Right lobe of liver (tissue), 6 donors: ENCODE measurements around the gene DPYSL3. TPM values are rescaled to one million over a fixed set of nuclear protein-coding genes. Genes with fewer than 3 reads are reported as not detected.

Experiments
- ATAC-seq, 4 donors: fragments of 200-7000 bp; cut with Tn5 transposase; one replicate each; pipeline ENCODE4 v1.9.1; 2020; ENCODE audit warnings: mild to moderate bottlenecking in 4 of 4, moderate library complexity in 4 of 4
- DNase-seq, 3 donors: peaks; one replicate each; pipeline ENCODE4 v3.0.0-alpha.2; 2020
- H3K27ac ChIP-seq, 3 donors: fragments of 200-600 bp; one replicate each; pipeline ENCODE4 v1.8.0; 2022
- H3K27me3 ChIP-seq, 2 donors: fragments of 200-600 bp; one replicate each; pipeline ENCODE4 v1.8.0; 2022
- H3K36me3 ChIP-seq, 4 donors: fragments of 200-600 bp; sonication (generic) in 1 of 4; one replicate each; pipeline versions ENCODE4 v1.5.1 to v1.8.0; 2017 to 2022; ENCODE audit warnings: control low read depth in 1 of 4
- H3K4me1 ChIP-seq, 4 donors: fragments of 200-600 bp; sonication (generic) in 1 of 4; one replicate each; pipeline versions ENCODE4 v1.5.1 to v1.8.0; 2017 to 2022; ENCODE audit warnings: control low read depth in 1 of 4
- H3K4me3 ChIP-seq, 3 donors: fragments of 200-600 bp; one replicate each; pipeline ENCODE4 v1.8.0; 2022
- H3K9me3 ChIP-seq, 4 donors: fragments of 200-600 bp; sonication (generic) in 1 of 4; one replicate each; pipeline versions ENCODE4 v1.5.1 to v1.8.0; 2017 to 2022; ENCODE audit warnings: control low read depth in 1 of 4
- POLR2A ChIP-seq: fragments of 450-650 bp; IDR thresholded peaks from one replicate; pipeline ENCODE4 v1.6.1; 2017; ENCODE audit warnings: antibody characterized with exemption, mild to moderate bottlenecking
- WGBS: methylation state at CpG from one replicate; pipeline ENCODE4 v1.1.6; 2018; ENCODE audit warnings: low coverage, low lambda C conversion rate; ENCODE audit not compliant: insufficient coverage; ENCODE audit errors: missing lambda C conversion rate; 5-methylcytosine and 5-hydroxymethylcytosine counted together
- intact Hi-C, 2 donors: fragments of 100-400 bp; cut with DNase I; formaldehyde crosslinking; loops; one replicate each; pipeline versions ENCODE4 v1.11.2 to v1.14.1; 2022
- total RNA-seq, 6 experiments: library from RNA; depleted of rRNA in 2 of 6; stranded (reverse); fragments of >200 nt in 2 of 6; fragmentation: NEBNext Ultra II Directional in 3 of 6; extraction: Animal tissue kit (Norgen Biotek cat#: 25700) in 3 of 6; gene quantifications; one replicate each; pipeline versions ENCODE4 v1.1.0 to v1.2.4, GENCODE V29; 2016 to 2023
- TF ChIP-seq, protein P1 (sequence below), 4 donors: fragments of 200-600 bp in 3 of 4; fragments of 450-650 bp in 1 of 4; IDR thresholded peaks; one replicate each; pipeline versions ENCODE4 v1.5.1 to v1.8.0; 2016 to 2022; ENCODE audit warnings: antibody characterized with exemption in 4 of 4, mild to moderate bottlenecking in 2 of 4
- donor health status: DM: no; HTN: yes; CAD: no.
- donor health status: DM: no; HTN: no; CAD: no.
- donor health status: DM: no; HTN: no; CAD: no.
- donor health status: DM: no; HTN: yes; CAD: no.
- donor health status: DM: no; HTN: yes; CAD: no.

The DPYSL3 gene
- total RNA-seq, 6 experiments from 2014 or later = 1.4 to 3.8 (median 2.3) TPM

DNA sequence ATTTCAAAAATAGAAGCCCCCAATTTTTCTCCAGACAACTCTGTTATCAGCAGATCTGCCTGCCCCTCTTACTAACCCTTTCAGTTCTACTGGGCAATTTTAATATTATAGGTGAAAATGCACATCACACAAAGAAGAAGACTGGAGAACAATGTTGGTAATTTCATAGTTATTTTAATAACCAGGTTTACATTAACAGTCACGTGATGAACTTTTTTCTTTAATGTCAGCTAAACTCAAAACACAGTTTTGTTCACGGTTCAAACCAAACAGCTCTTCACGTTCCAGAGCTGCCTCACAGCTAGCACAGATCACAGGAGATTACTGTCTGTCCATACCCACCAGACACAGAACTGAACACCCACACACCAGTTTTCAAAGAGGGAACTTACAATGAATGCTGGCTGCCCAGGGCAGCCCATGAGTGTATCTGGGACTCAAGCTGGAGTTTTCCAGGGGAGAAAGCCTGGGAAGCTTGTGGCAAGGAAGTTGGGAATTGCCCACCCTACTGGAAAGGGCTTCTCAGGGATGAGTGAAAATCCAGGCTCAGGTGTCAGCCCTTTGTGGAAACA, 119.1 kb downstream of the DPYSL3 start:
- TF ChIP-seq POLR2A = no peak
- TF ChIP-seq, protein P1, sequence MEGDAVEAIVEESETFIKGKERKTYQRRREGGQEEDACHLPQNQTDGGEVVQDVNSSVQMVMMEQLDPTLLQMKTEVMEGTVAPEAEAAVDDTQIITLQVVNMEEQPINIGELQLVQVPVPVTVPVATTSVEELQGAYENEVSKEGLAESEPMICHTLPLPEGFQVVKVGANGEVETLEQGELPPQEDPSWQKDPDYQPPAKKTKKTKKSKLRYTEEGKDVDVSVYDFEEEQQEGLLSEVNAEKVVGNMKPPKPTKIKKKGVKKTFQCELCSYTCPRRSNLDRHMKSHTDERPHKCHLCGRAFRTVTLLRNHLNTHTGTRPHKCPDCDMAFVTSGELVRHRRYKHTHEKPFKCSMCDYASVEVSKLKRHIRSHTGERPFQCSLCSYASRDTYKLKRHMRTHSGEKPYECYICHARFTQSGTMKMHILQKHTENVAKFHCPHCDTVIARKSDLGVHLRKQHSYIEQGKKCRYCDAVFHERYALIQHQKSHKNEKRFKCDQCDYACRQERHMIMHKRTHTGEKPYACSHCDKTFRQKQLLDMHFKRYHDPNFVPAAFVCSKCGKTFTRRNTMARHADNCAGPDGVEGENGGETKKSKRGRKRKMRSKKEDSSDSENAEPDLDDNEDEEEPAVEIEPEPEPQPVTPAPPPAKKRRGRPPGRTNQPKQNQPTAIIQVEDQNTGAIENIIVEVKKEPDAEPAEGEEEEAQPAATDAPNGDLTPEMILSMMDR (IDR thresholded peaks at IDR 0.05) = no peak
- 30% methylated on average over 3 of the region's 3 CpGs for whole genome bisulfite sequencing

DNA sequence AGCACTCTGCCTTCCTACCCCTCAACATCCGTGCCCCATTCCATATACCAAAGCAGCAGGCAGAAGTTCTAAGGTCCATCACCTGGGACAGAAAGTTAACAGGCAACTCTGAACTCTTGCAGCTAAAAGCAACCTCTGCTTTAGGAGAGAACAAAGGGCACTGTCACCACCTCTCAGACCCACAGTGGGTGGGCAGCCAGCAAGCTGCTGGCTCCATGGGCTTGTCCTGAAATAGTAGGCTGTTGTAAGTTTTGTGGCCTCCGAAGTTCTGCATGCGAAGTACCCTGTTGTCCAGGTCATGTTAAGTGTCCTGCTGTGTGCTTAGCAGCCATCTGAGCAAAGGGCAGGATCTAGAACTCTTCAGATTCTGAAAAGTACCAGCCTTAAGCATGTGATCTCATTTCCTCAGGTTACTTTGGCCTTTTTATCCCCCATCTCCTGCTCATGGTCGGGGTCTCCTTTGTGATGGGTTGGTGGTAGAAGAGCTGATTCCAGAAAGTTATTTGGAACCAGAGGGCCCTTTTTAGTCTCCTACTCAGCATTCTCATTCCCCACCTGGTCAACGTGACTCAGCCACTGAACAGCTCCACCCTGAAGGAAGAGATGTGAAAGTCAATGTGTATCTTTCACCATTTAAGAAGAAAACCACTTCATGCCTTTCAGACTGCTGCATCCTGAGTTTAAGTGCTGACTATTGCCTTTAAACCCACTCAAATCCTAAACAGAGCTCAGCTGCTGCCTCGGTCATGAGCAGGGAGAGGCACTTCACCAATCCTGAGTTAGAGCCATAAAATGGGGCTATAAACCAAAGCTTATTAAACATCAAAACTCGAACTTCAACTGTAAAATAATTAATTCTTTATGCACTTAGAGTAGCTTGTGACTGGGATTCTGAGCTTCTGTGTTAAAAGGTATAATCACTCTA, 121.4 kb downstream of the DPYSL3 start:
- Histone ChIP-seq H3K9me3 (no peaks in the 10 kb centered on the region), H3K4me3 (no peak overlapping the region), H3K27me3 (no peaks in the 10 kb centered on the region), H3K4me1 (no peaks in the 10 kb centered on the region), H3K27ac (no peak overlapping the region), H3K36me3 (no peaks in the 10 kb centered on the region)
- ATAC-seq (no peak), DNase-seq (no peak)
- TF ChIP-seq POLR2A = no peak
- TF ChIP-seq, protein P1 (IDR thresholded peaks at IDR 0.05) = no peak
- WGBS = 38% methylated on average over 6 of the region's 7 CpGs
- intact Hi-C loops = no loop called here

More for the DNA sequence above, 119.1 kb downstream of the DPYSL3 start:
- intact Hi-C loops = no loop called here
- H3K4me1 ChIP-seq = no peaks in the 10 kb centered on the region
- H3K36me3 ChIP-seq = no peaks in the 10 kb centered on the region
- no peaks in the 10 kb centered on the region for H3K9me3 ChIP-seq
- no peaks in the 10 kb centered on the region for H3K27me3 ChIP-seq
- H3K27ac ChIP-seq = no peak overlapping the region
- DNase-seq (no peak), ATAC-seq (no peak)
- no peak overlapping the region for H3K4me3 ChIP-seq

DNA sequence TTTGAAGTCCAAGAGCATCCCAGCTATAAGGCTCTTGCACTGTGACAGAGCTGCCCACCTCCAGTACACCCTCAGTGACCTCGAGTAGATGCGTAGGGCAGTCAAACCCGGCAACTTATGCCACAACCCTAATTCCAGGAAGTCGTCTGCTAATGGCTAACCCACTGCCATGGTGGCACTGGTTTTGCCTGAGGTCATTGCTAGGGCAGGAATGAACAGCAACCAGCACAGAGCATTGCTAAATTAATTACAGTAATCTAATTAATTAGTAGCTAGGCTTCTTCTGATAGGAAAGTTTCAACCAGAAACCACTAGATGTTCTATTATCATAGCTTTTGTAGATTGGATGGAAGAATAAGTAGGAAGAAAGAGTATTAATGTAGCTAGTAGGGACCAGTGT, 122.8 kb downstream of the DPYSL3 start:
- TF ChIP-seq, protein P1 (IDR thresholded peaks at IDR 0.05) = no peak
- TF ChIP-seq POLR2A = no peak
- ATAC-seq = no peak

DNA sequence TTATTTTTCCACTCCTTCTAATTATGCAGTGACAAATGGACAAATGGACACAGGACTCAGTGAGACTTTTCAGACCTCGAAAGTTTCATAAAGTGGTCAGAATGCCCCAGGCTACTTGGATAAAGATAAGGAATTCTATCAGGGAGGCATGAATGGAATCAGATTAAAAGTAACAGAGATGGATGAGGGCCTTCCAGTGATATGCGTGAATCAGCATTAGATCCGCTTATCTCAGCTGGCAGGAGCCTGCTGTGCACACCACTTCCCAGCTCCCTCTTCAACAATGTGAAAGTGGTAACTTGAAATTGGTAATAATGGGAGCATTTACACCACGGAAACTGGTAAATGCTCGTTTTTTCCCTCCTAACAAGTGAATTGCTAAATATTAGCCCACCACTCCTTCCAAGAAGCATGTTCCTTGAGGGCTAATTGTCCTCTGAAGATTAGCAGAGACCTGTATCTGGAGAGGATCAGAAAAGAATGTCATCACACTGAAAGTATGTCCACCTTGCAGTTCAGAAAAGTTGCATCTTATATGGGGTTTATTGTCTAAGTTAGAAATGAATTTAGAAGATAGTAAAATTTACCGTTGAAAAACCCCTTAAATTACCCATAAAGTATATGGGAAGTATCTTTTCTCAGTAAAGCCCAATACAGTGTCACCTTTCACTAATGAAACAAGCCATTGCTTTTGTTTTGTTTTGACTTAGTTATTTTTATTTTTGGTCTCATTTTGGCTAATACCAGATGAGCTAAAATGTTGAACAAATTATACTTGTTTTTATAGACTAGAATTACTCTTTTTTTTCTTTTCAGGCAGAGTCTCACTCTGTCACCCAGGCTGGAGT, 125.3 kb downstream of the DPYSL3 start:
- DNase-seq (no peak), ATAC-seq (no peak)
- TF ChIP-seq, protein P1 (IDR thresholded peaks at IDR 0.05) = no peak
- TF ChIP-seq POLR2A = no peak
- Histone ChIP-seq H3K36me3 (no peaks in the 10 kb centered on the region), H3K4me1 (no peaks in the 10 kb centered on the region), H3K27me3 (no peaks in the 10 kb centered on the region), H3K4me3 (no peak overlapping the region), H3K27ac (no peak overlapping the region), H3K9me3 (no peaks in the 10 kb centered on the region)
- intact Hi-C loops = no loop called here
- WGBS = 59% methylated on average over 6 of the region's 6 CpGs

More for the DNA sequence above, 122.8 kb downstream of the DPYSL3 start:
- intact Hi-C loops = no loop called here
- Histone ChIP-seq H3K4me3 (no peak overlapping the region), H3K4me1 (no peaks in the 10 kb centered on the region), H3K27me3 (no peaks in the 10 kb centered on the region), H3K9me3 (no peaks in the 10 kb centered on the region), H3K36me3 (no peaks in the 10 kb centered on the region), H3K27ac (no peak overlapping the region)
- WGBS = 40% methylated on average over 2 of the region's 4 CpGs
- DNase-seq = no peak
